GM23338 (cell line): ENCODE data around the gene OLFML3. TPM values are rescaled to one million over a fixed set of nuclear protein-coding genes. Genes with fewer than 3 reads are reported as not detected.

Experiments used
- ATAC-seq: fragments of 200-7000 bp; cut with Tn5 transposase; 3 replicates; pipeline ENCODE4 v1.9.1; 2020
- DNase-seq: peaks from one replicate; pipeline ENCODE4 v3.0.0-alpha.2; 2015; ENCODE audit warnings: low spot score
- H2AFZ ChIP-seq: fragments of 200-600 bp; sonication (generic); 2 replicates; pipeline ENCODE4 v1.8.0; 2016; ENCODE audit warnings: antibody characterized with exemption, mild to moderate bottlenecking, moderate library complexity
- H3F3A ChIP-seq: fragments of 200-600 bp; sonication (generic); replicated peaks from 2 replicates; pipeline ENCODE4 v1.8.0; 2017; ENCODE audit warnings: antibody characterized with exemption, mixed run types, low read depth
- H3K27ac ChIP-seq: fragments of 200-600 bp; sonication (generic); 2 replicates; pipeline ENCODE4 v1.6.1; 2016; ENCODE audit warnings: low read depth
- H3K27me3 ChIP-seq: fragments of 200-600 bp; sonication (generic); 2 replicates; pipeline ENCODE4 v1.8.0; 2016; ENCODE audit warnings: mild to moderate bottlenecking, mixed run types, moderate library complexity; ENCODE audit not compliant: insufficient read depth
- H3K36me3 ChIP-seq: fragments of 200-600 bp; sonication (generic); 2 replicates; pipeline ENCODE4 v1.8.0; 2016; ENCODE audit warnings: mild to moderate bottlenecking; ENCODE audit not compliant: insufficient read depth
- H3K4me1 ChIP-seq: fragments of 200-600 bp; sonication (generic); 2 replicates; pipeline ENCODE4 v1.8.0; 2016; ENCODE audit warnings: mild to moderate bottlenecking, moderate library complexity; ENCODE audit not compliant: insufficient read depth
- H3K4me2 ChIP-seq: fragments of 200-600 bp; sonication (generic); 2 replicates; pipeline ENCODE4 v1.7.1; 2017; ENCODE audit warnings: mixed run types
- H3K4me3 ChIP-seq: fragments of 200-600 bp; sonication (generic); 2 replicates; pipeline ENCODE4 v1.6.1; 2016; ENCODE audit warnings: mixed run types
- H3K79me2 ChIP-seq: fragments of 200-600 bp; sonication (generic); replicated peaks from 2 replicates; pipeline ENCODE4 v1.8.0; 2017; ENCODE audit warnings: mild to moderate bottlenecking; ENCODE audit not compliant: insufficient read depth
- H3K9me2 ChIP-seq: fragments of 200-600 bp; sonication (generic); 2 replicates; pipeline ENCODE4 v1.8.0; 2017; ENCODE audit not compliant: insufficient read depth
- H4K20me1 ChIP-seq: fragments of 200-600 bp; sonication (generic); replicated peaks from 2 replicates; pipeline ENCODE4 v1.8.0; 2017; ENCODE audit warnings: mild to moderate bottlenecking; ENCODE audit not compliant: insufficient read depth
- H3K27ac Mint-ChIP-seq: 2 replicates; pipeline ENCODE4 v1.8.0; 2020; ENCODE audit warnings: inconsistent platforms, mild to moderate bottlenecking, moderate library complexity, mixed read lengths
- H3K27me3 Mint-ChIP-seq: 3 replicates; pipeline ENCODE4 v1.8.0; 2022; ENCODE audit warnings: low read depth, mild to moderate bottlenecking, moderate library complexity, mixed read lengths, inconsistent platforms; ENCODE audit not compliant: insufficient read depth, poor library complexity
- H3K36me3 Mint-ChIP-seq: 3 replicates; pipeline ENCODE4 v1.8.0; 2021; ENCODE audit warnings: low read depth, mild to moderate bottlenecking, inconsistent platforms, moderate library complexity, mixed read lengths
- H3K4me1 Mint-ChIP-seq: 3 replicates; pipeline ENCODE4 v1.8.0; 2020; ENCODE audit warnings: mild to moderate bottlenecking, inconsistent platforms, mixed read lengths
- H3K4me3 Mint-ChIP-seq: 3 replicates; pipeline ENCODE4 v1.8.0; 2021; ENCODE audit warnings: moderate library complexity, mild to moderate bottlenecking, inconsistent platforms, mixed read lengths
- H3K9me3 Mint-ChIP-seq: 3 replicates; pipeline ENCODE4 v1.8.0; 2020; ENCODE audit warnings: moderate library complexity, mild to moderate bottlenecking, inconsistent platforms, mixed read lengths
- CREB1 ChIP-seq: fragments of 250-450 bp; sonication (Bioruptor Pico); IDR thresholded peaks from 2 replicates; pipeline ENCODE4 v1.5.0; 2020; ENCODE audit warnings: low read depth, mild to moderate bottlenecking, moderate library complexity
- EZH2 ChIP-seq: fragments of 200-600 bp; sonication (generic); IDR thresholded peaks from one replicate; pipeline ENCODE4 v1.8.0; 2017; ENCODE audit warnings: antibody characterized with exemption, mild to moderate bottlenecking, low read depth; ENCODE audit not compliant: unreplicated experiment
- EZH2phosphoT487 ChIP-seq: fragments of 200-600 bp; sonication (generic); IDR thresholded peaks from one replicate; pipeline ENCODE4 v1.8.1; 2018; ENCODE audit warnings: antibody characterized with exemption; ENCODE audit not compliant: unreplicated experiment
- JUNB ChIP-seq: IDR thresholded peaks from one replicate; pipeline ENCODE4 v1.6.1; 2016; ENCODE audit warnings: antibody characterized with exemption; ENCODE audit not compliant: unreplicated experiment
- NANOG ChIP-seq: IDR thresholded peaks from 2 replicates; pipeline ENCODE4 v1.6.1; 2016; ENCODE audit warnings: antibody characterized with exemption, borderline replicate concordance
- POLR2AphosphoS5 ChIP-seq: IDR thresholded peaks from 2 replicates; pipeline ENCODE4 v1.6.1; 2016; ENCODE audit warnings: antibody characterized with exemption, low read depth
- STAT1 ChIP-seq: IDR thresholded peaks from one replicate; pipeline ENCODE4 v1.6.1; 2016; ENCODE audit warnings: antibody characterized with exemption; ENCODE audit not compliant: unreplicated experiment
- ZNF114 ChIP-seq: fragments of 250-450 bp; sonication (Bioruptor Pico); IDR thresholded peaks from 2 replicates; pipeline ENCODE4 v1.5.0; 2020; ENCODE audit warnings: mild to moderate bottlenecking, moderate library complexity
- ZNF331 ChIP-seq: fragments of 250-450 bp; sonication (Bioruptor Pico); IDR thresholded peaks from 2 replicates; pipeline ENCODE4 v1.5.0; 2020; ENCODE audit warnings: low read depth, mild to moderate bottlenecking, moderate library complexity
- polyA plus RNA-seq: library from polyadenylated mRNA; unstranded; fragments of >200 nt; fragmentation: Nextera tagmentation; extraction: Ambion mirVana; gene quantifications from 2 replicates; pipeline ENCODE4 v1.2.1, GENCODE V29; 2016
- total RNA-seq: library from RNA; depleted of rRNA; stranded (reverse); fragments of >200 nt; shearing (Covaris generic); gene quantifications from 2 replicates; pipeline ENCODE4 v1.2.3, GENCODE V29; 2014
- TF ChIP-seq, protein P1 (sequence below): IDR thresholded peaks from 2 replicates; pipeline ENCODE4 v1.6.1; 2016; ENCODE audit warnings: antibody characterized with exemption
- TF ChIP-seq, protein P2 (sequence below): fragments of 250-450 bp; sonication (Bioruptor Pico); IDR thresholded peaks from 2 replicates; pipeline ENCODE4 v1.5.0; 2020; ENCODE audit warnings: mild to moderate bottlenecking, moderate library complexity
- TF ChIP-seq, protein P3 (sequence below), 2 experiments: fragments of 200-600 bp in 1 of 2; sonication (generic) in 1 of 2; conservative IDR thresholded peaks; 2 replicates each; pipeline versions ENCODE4 v1.5.1 to v1.6.1; 2016 to 2017; ENCODE audit warnings: antibody characterized with exemption in 2 of 2, low read depth in 2 of 2, mild to moderate bottlenecking in 2 of 2, moderate library complexity in 1 of 2

Gene OLFML3
- total and polyA plus RNA-seq, 2 experiments from 2014 or later, result 42.8 to 69.9 TPM

DNA sequence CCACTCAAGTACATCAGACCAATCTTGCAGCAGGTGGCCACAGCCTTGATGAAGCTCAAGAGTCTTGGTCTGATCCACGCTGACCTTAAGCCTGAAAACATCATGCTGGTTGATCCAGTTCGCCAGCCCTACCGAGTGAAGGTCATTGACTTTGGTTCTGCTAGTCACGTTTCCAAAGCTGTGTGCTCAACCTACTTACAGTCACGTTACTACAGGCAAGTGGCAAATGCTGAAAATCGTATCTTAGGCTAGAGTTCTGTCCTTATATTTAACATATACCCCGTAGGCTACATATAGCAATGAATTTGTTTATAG lies 38.1 kb upstream of the OLFML3 start:
- Histone ChIP-seq H3K4me2 (no peak overlapping the region), H3K27ac (no peak overlapping the region), H3F3A (no peaks in the 10 kb centered on the region), H3K36me3 (no peaks in the 10 kb centered on the region; the same call in 1 of the 2 replicates), H4K20me1 (peaks cover 20% of the 10 kb centered on the region), H3K9me2 (no peaks in the 10 kb centered on the region), H3K79me2 (peaks cover 74% of the 10 kb centered on the region), H3K4me3 (no peak overlapping the region), H2AFZ (no peak overlapping the region), H3K4me1 (0 out of 2 replicates have a peak, but pooled peaks cover 7% of the 10 kb centered on the region), H3K27me3 (no peaks in the 10 kb centered on the region)
- no peak overlapping the region for H3K27ac Mint-ChIP-seq
- TF ChIP-seq EZH2phosphoT487, result no peak
- no peak for TF ChIP-seq STAT1
- TF ChIP-seq CREB1 (CRISPR knock-in tag), result no peak
- TF ChIP-seq EZH2, result no peak
- no peak for TF ChIP-seq JUNB
- no peak for TF ChIP-seq NANOG
- TF ChIP-seq POLR2AphosphoS5, result no peak
- no peak for TF ChIP-seq ZNF114 (CRISPR knock-in tag)
- TF ChIP-seq, protein P1, sequence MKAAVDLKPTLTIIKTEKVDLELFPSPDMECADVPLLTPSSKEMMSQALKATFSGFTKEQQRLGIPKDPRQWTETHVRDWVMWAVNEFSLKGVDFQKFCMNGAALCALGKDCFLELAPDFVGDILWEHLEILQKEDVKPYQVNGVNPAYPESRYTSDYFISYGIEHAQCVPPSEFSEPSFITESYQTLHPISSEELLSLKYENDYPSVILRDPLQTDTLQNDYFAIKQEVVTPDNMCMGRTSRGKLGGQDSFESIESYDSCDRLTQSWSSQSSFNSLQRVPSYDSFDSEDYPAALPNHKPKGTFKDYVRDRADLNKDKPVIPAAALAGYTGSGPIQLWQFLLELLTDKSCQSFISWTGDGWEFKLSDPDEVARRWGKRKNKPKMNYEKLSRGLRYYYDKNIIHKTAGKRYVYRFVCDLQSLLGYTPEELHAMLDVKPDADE, result no peak
- TF ChIP-seq, protein P2, sequence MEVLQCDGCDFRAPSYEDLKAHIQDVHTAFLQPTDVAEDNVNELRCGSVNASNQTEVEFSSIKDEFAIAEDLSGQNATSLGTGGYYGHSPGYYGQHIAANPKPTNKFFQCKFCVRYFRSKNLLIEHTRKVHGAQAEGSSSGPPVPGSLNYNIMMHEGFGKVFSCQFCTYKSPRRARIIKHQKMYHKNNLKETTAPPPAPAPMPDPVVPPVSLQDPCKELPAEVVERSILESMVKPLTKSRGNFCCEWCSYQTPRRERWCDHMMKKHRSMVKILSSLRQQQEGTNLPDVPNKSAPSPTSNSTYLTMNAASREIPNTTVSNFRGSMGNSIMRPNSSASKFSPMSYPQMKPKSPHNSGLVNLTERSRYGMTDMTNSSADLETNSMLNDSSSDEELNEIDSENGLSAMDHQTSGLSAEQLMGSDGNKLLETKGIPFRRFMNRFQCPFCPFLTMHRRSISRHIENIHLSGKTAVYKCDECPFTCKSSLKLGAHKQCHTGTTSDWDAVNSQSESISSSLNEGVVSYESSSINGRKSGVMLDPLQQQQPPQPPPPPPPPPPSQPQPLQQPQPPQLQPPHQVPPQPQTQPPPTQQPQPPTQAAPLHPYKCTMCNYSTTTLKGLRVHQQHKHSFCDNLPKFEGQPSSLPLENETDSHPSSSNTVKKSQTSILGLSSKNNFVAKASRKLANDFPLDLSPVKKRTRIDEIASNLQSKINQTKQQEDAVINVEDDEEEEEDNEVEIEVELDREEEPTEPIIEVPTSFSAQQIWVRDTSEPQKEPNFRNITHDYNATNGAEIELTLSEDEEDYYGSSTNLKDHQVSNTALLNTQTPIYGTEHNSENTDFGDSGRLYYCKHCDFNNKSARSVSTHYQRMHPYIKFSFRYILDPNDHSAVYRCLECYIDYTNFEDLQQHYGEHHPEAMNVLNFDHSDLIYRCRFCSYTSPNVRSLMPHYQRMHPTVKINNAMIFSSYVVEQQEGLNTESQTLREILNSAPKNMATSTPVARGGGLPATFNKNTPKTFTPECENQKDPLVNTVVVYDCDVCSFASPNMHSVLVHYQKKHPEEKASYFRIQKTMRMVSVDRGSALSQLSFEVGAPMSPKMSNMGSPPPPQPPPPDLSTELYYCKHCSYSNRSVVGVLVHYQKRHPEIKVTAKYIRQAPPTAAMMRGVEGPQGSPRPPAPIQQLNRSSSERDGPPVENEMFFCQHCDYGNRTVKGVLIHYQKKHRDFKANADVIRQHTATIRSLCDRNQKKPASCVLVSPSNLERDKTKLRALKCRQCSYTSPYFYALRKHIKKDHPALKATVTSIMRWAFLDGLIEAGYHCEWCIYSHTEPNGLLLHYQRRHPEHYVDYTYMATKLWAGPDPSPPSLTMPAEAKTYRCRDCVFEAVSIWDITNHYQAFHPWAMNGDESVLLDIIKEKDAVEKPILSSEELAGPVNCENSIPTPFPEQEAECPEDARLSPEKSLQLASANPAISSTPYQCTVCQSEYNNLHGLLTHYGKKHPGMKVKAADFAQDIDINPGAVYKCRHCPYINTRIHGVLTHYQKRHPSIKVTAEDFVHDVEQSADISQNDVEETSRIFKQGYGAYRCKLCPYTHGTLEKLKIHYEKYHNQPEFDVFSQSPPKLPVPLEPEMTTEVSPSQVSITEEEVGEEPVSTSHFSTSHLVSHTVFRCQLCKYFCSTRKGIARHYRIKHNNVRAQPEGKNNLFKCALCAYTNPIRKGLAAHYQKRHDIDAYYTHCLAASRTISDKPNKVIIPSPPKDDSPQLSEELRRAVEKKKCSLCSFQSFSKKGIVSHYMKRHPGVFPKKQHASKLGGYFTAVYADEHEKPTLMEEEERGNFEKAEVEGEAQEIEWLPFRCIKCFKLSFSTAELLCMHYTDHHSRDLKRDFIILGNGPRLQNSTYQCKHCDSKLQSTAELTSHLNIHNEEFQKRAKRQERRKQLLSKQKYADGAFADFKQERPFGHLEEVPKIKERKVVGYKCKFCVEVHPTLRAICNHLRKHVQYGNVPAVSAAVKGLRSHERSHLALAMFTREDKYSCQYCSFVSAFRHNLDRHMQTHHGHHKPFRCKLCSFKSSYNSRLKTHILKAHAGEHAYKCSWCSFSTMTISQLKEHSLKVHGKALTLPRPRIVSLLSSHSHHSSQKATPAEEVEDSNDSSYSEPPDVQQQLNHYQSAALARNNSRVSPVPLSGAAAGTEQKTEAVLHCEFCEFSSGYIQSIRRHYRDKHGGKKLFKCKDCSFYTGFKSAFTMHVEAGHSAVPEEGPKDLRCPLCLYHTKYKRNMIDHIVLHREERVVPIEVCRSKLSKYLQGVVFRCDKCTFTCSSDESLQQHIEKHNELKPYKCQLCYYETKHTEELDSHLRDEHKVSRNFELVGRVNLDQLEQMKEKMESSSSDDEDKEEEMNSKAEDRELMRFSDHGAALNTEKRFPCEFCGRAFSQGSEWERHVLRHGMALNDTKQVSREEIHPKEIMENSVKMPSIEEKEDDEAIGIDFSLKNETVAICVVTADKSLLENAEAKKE (CRISPR knock-in tag), result no peak
- TF ChIP-seq, protein P3, sequence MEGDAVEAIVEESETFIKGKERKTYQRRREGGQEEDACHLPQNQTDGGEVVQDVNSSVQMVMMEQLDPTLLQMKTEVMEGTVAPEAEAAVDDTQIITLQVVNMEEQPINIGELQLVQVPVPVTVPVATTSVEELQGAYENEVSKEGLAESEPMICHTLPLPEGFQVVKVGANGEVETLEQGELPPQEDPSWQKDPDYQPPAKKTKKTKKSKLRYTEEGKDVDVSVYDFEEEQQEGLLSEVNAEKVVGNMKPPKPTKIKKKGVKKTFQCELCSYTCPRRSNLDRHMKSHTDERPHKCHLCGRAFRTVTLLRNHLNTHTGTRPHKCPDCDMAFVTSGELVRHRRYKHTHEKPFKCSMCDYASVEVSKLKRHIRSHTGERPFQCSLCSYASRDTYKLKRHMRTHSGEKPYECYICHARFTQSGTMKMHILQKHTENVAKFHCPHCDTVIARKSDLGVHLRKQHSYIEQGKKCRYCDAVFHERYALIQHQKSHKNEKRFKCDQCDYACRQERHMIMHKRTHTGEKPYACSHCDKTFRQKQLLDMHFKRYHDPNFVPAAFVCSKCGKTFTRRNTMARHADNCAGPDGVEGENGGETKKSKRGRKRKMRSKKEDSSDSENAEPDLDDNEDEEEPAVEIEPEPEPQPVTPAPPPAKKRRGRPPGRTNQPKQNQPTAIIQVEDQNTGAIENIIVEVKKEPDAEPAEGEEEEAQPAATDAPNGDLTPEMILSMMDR (conservative IDR thresholded peaks at IDR 0.05; ENCODE audit: low read depth in 2 of 2), result no peak
- no peak for TF ChIP-seq ZNF331 (CRISPR knock-in tag)
- H3K9me3 Mint-ChIP-seq, result no peaks in the 10 kb centered on the region
- DNase-seq, result no peak
- peaks cover 23% of the 10 kb centered on the region; the same call in 2 of the 3 replicates for H3K36me3 Mint-ChIP-seq
- peaks cover 13% of the 10 kb centered on the region for H3K4me1 Mint-ChIP-seq
- no peaks in the 10 kb centered on the region for H3K27me3 Mint-ChIP-seq
- ATAC-seq, result no peak
- no peak overlapping the region for H3K4me3 Mint-ChIP-seq
